IMR-90 (cell line): ENCODE measurements around the gene TFDP2. TPM values are rescaled to one million over a fixed set of nuclear protein-coding genes. Genes with fewer than 3 reads are reported as not detected.

Experiments used
- ATAC-seq: fragments of 200-7000 bp; cut with Tn5 transposase; 2 replicates; pipeline ENCODE4 v1.9.1; 2020; ENCODE audit warnings: low read depth, mild to moderate bottlenecking, moderate library complexity
- BruUV-seq: library from RNA; stranded (reverse); fragments of 400-500 nt; replicated peaks from 2 replicates; lab custom pipeline; 2021; lab: Mats Ljungman, UMichigan
- CTCF ChIA-PET: fragments of 300-600 bp; formaldehyde crosslinking; extraction: SDS; loops from one replicate; lab custom pipeline; 2021; ENCODE audit warnings: antibody characterized with exemption; lab: Yijun Ruan, JAX
- POLR2A ChIA-PET: fragments of 300-600 bp; sonication (Branson Sonifier 250); formaldehyde crosslinking; loops from one replicate; lab custom pipeline; 2022; ENCODE audit warnings: antibody characterized with exemption; ENCODE audit not compliant: unreplicated experiment; lab: Charles Lee
- DNase-seq: peaks from one replicate; pipeline ENCODE4 v3.0.0; 2013
- H2AFZ ChIP-seq: replicated peaks from 2 replicates; pipeline ENCODE3; 2013; ENCODE audit warnings: low read length, mild to moderate bottlenecking; ENCODE audit not compliant: poor library complexity
- H2AK5ac ChIP-seq: 2 replicates; pipeline ENCODE4 v1.6.1; 2013; ENCODE audit warnings: low read depth, low read length, inconsistent platforms
- H2AK9ac ChIP-seq: replicated peaks from 2 replicates; pipeline ENCODE3; 2013; ENCODE audit warnings: mild to moderate bottlenecking, low read depth, low read length, moderate library complexity; ENCODE audit not compliant: poor library complexity
- H2BK120ac ChIP-seq: 2 replicates; pipeline ENCODE4 v1.6.1; 2013; ENCODE audit warnings: low read depth, low read length, inconsistent platforms
- H2BK15ac ChIP-seq: 3 replicates; pipeline ENCODE4 v1.6.1; 2013; ENCODE audit warnings: low read depth, low read length, inconsistent platforms
- H2BK20ac ChIP-seq: 2 replicates; pipeline ENCODE4 v1.6.1; 2013; ENCODE audit warnings: low read depth, mild to moderate bottlenecking, inconsistent platforms, low read length, moderate library complexity
- H2BK5ac ChIP-seq: 2 replicates; pipeline ENCODE4 v1.6.1; 2013; ENCODE audit warnings: mild to moderate bottlenecking, low read depth, low read length, inconsistent platforms; ENCODE audit not compliant: poor library complexity, severe bottlenecking
- H3K14ac ChIP-seq: replicated peaks from 2 replicates; pipeline ENCODE4 v1.6.1; 2013; ENCODE audit warnings: low read depth, low read length, inconsistent platforms
- H3K18ac ChIP-seq: 2 replicates; pipeline ENCODE4 v1.6.1; 2013; ENCODE audit warnings: low read depth, low read length, control low read depth
- H3K23ac ChIP-seq: 2 replicates; pipeline ENCODE4 v1.6.1; 2013; ENCODE audit warnings: low read depth, low read length, inconsistent platforms
- H3K27ac ChIP-seq: 2 replicates; pipeline ENCODE4 v1.5.1; 2013; ENCODE audit warnings: mild to moderate bottlenecking, control low read depth, low read length; ENCODE audit not compliant: insufficient read depth
- H3K27me3 ChIP-seq: 2 replicates; pipeline ENCODE4 v1.6.1; 2013; ENCODE audit warnings: low read length; ENCODE audit not compliant: control insufficient read depth, insufficient read depth
- H3K36me3 ChIP-seq: 2 replicates; pipeline ENCODE4 v1.6.1; 2013; ENCODE audit warnings: low read length, mixed read lengths; ENCODE audit not compliant: control insufficient read depth, insufficient read depth
- H3K4ac ChIP-seq: 2 replicates; pipeline ENCODE4 v1.6.1; 2013; ENCODE audit warnings: low read depth, low read length, inconsistent platforms
- H3K4me1 ChIP-seq: 2 replicates; pipeline ENCODE4 v1.6.1; 2013; ENCODE audit warnings: low read length, mixed read lengths; ENCODE audit not compliant: control insufficient read depth, insufficient read depth
- H3K4me2 ChIP-seq: 2 replicates; pipeline ENCODE4 v1.6.1; 2013; ENCODE audit warnings: low read depth, mild to moderate bottlenecking, control low read depth, low read length, moderate library complexity
- H3K4me3 ChIP-seq: 2 replicates; pipeline ENCODE4 v1.5.1; 2013; ENCODE audit warnings: low read depth, mild to moderate bottlenecking, control low read depth, low read length, moderate library complexity; ENCODE audit not compliant: insufficient read depth
- H3K56ac ChIP-seq: 2 replicates; pipeline ENCODE4 v1.6.1; 2013; ENCODE audit warnings: low read length, inconsistent platforms; ENCODE audit not compliant: insufficient read depth; ENCODE audit errors: extremely low read depth
- H3K79me1 ChIP-seq, 2 experiments: 2 replicates each; pipeline ENCODE4 v1.6.1; 2013; ENCODE audit warnings: low read length in 2 of 2, inconsistent platforms in 1 of 2, low read depth in 1 of 2
- H3K9ac ChIP-seq: 2 replicates; pipeline ENCODE4 v1.6.1; 2013; ENCODE audit warnings: low read depth, low read length, control low read depth
- H3K9me1 ChIP-seq: 2 replicates; pipeline ENCODE4 v1.6.1; 2013; ENCODE audit warnings: low read length, inconsistent platforms; ENCODE audit not compliant: insufficient read depth
- H3K9me3 ChIP-seq: 2 replicates; pipeline ENCODE4 v1.6.1; 2013; ENCODE audit warnings: low read length; ENCODE audit not compliant: control insufficient read depth, insufficient read depth
- H4K20me1 ChIP-seq: 2 replicates; pipeline ENCODE4 v1.6.1; 2013; ENCODE audit warnings: low read length, inconsistent platforms; ENCODE audit not compliant: insufficient read depth
- H4K5ac ChIP-seq: 2 replicates; pipeline ENCODE4 v1.6.1; 2013; ENCODE audit warnings: mild to moderate bottlenecking, low read depth, low read length, control low read depth
- H4K8ac ChIP-seq, 2 experiments: 2 replicates each; pipeline ENCODE4 v1.6.1; 2013; ENCODE audit warnings: low read depth in 2 of 2, low read length in 2 of 2, control low read depth in 1 of 2, inconsistent platforms in 1 of 2
- H4K91ac ChIP-seq: 2 replicates; pipeline ENCODE4 v1.6.1; 2013; ENCODE audit warnings: low read depth, low read length, inconsistent platforms; ENCODE audit not compliant: insufficient read depth
- BHLHE40 ChIP-seq: fragments of 150-350 bp; IDR thresholded peaks from 2 replicates; pipeline ENCODE4 v1.6.1; 2016; ENCODE audit warnings: mild to moderate bottlenecking, low read depth, low read length
- CEBPB ChIP-seq: IDR thresholded peaks from 2 replicates; pipeline ENCODE4 v1.6.1; 2012; ENCODE audit warnings: low read depth, low read length, improper control_type of control experiment
- CHD1 ChIP-seq: IDR thresholded peaks from 2 replicates; pipeline ENCODE4 v1.6.1; 2012; ENCODE audit warnings: low read depth, low read length, improper control_type of control experiment
- CTCF ChIP-seq: conservative IDR thresholded peaks from 2 replicates; pipeline ENCODE4 v1.5.1; 2012; ENCODE audit warnings: mild to moderate bottlenecking, low read depth, low read length, improper control_type of control experiment
- ELK1 ChIP-seq: fragments of 150-350 bp; IDR thresholded peaks from 2 replicates; pipeline ENCODE4 v1.6.1; 2016; ENCODE audit warnings: low read depth, mild to moderate bottlenecking, low read length, moderate library complexity, borderline replicate concordance
- FOS ChIP-seq: fragments of 150-350 bp; IDR thresholded peaks from 2 replicates; pipeline ENCODE4 v1.6.1; 2016; ENCODE audit warnings: low read depth, low read length
- MAFK ChIP-seq: IDR thresholded peaks from 2 replicates; pipeline ENCODE4 v1.6.1; 2012; ENCODE audit warnings: low read depth, low read length, improper control_type of control experiment
- MAZ ChIP-seq: IDR thresholded peaks from 2 replicates; pipeline ENCODE4 v1.6.1; 2012; ENCODE audit warnings: low read depth, mild to moderate bottlenecking, low read length, improper control_type of control experiment, moderate library complexity, borderline replicate concordance
- MXI1 ChIP-seq: IDR thresholded peaks from 2 replicates; pipeline ENCODE4 v1.6.1; 2012; ENCODE audit warnings: low read depth, mild to moderate bottlenecking, low read length, moderate library complexity, borderline replicate concordance
- NFE2L2 ChIP-seq: fragments of 150-350 bp; IDR thresholded peaks from 2 replicates; pipeline ENCODE4 v1.6.1; 2016; ENCODE audit warnings: low read depth, mild to moderate bottlenecking, low read length
- POLR2A ChIP-seq: IDR thresholded peaks from 2 replicates; pipeline ENCODE4 v1.6.1; 2012; ENCODE audit warnings: mild to moderate bottlenecking, low read depth, low read length
- RAD21 ChIP-seq: IDR thresholded peaks from 2 replicates; pipeline ENCODE4 v1.6.1; 2012; ENCODE audit warnings: low read length, improper control_type of control experiment
- RCOR1 ChIP-seq: IDR thresholded peaks from 2 replicates; pipeline ENCODE4 v1.6.1; 2012; ENCODE audit warnings: mild to moderate bottlenecking, low read length, improper control_type of control experiment; ENCODE audit not compliant: insufficient replicate concordance
- RFX5 ChIP-seq: IDR thresholded peaks from 2 replicates; pipeline ENCODE4 v1.8.0; 2012; ENCODE audit warnings: low read depth, mild to moderate bottlenecking, low read length, moderate library complexity
- SMC3 ChIP-seq: fragments of 150-350 bp; IDR thresholded peaks from 2 replicates; pipeline ENCODE4 v1.6.1; 2016; ENCODE audit warnings: low read depth, mild to moderate bottlenecking, antibody characterized with exemption, low read length, moderate library complexity
- USF2 ChIP-seq: fragments of 150-350 bp; IDR thresholded peaks from 2 replicates; pipeline ENCODE4 v1.6.1; 2017; ENCODE audit warnings: mild to moderate bottlenecking, antibody characterized with exemption, low read length, low read depth
- WGBS, 2 experiments: methylation state at CpG; one replicate each; pipeline versions ENCODE4 v1.1.5 to v1.1.7; 2013; ENCODE audit warnings: missing lambda C conversion rate in 2 of 2; ENCODE audit not compliant: insufficient read length in 1 of 2; ENCODE audit errors: extremely low coverage in 2 of 2; 5-methylcytosine and 5-hydroxymethylcytosine counted together
- dilution Hi-C: fragments of 300-500 bp; cut with HindIII; formaldehyde crosslinking; loops from one replicate; pipeline ENCODE4 v1.14.3; 2018; ENCODE audit warnings: low sequenced_read_pairs; ENCODE audit not compliant: unreplicated experiment
- in situ Hi-C: fragments of 300-500 bp; cut with MboI; formaldehyde crosslinking; loops from 3 replicates; pipeline ENCODE4 v1.14.3; 2019; ENCODE audit warnings: low sequenced_read_pairs, inconsistent platforms, mixed read lengths
- intact Hi-C: fragments of 100-400 bp; cut with micrococcal nuclease; formaldehyde crosslinking; loops from 2 replicates; pipeline ENCODE4 v1.10.0; 2022
- polyA plus RNA-seq, 3 experiments: library from polyadenylated mRNA; depleted of rRNA; stranded (reverse); fragments of >200 nt; gene quantifications; 2 replicates each; pipeline ENCODE4 v1.2.3, GENCODE V29; 2012; ENCODE audit warnings: low replicate concordance in 1 of 3
- total RNA-seq: library from RNA; depleted of rRNA; stranded (reverse); fragments of >200 nt; gene quantifications from 2 replicates; pipeline ENCODE4 v1.2.3, GENCODE V29; 2012

Gene TFDP2
- total and polyA plus RNA-seq, 2 of the 4 experiments (the other 2 are of a cell fraction), result 10.7 to 23.7 TPM

- DNase-seq (no peak), ATAC-seq (no peak)
- Histone ChIP-seq H4K91ac (no peak overlapping the region), H3K4me3 (no peak overlapping the region), H3K23ac (no peak overlapping the region), H3K4ac (no peak overlapping the region), H2AFZ (no peak overlapping the region), H3K36me3 (peaks cover 12% of the 10 kb centered on the region), H3K56ac (no peak overlapping the region), H3K4me2 (no peak overlapping the region), H4K5ac (no peak overlapping the region), H3K9me3 (no peaks in the 10 kb centered on the region), H3K79me1 (no peaks in the 10 kb centered on the region), H2AK9ac (no peak overlapping the region), H3K14ac (no peak overlapping the region), H3K9me1 (no peaks in the 10 kb centered on the region), H2BK20ac (no peak overlapping the region), H4K8ac (no peak overlapping the region), H4K20me1 (no peaks in the 10 kb centered on the region), H3K27me3 (no peaks in the 10 kb centered on the region), H3K9ac (no peak overlapping the region), H3K18ac (no peak overlapping the region), H2BK15ac (no peak overlapping the region), H3K4me1 (no peaks in the 10 kb centered on the region), H2BK5ac (no peak overlapping the region), H3K27ac (no peak overlapping the region), H2AK5ac (no peak overlapping the region), H2BK120ac (no peak overlapping the region)
- CTCF ChIA-PET, result interaction anchor here (1.3 kb wide), 1 partner anchor 12 kb away, joined by 7 read pairs; no protein-coding TSS in a partner anchor
- in situ Hi-C loops (no loop called here), dilution Hi-C loops (no loop called here), intact Hi-C loops (no loop called here)
- POLR2A ChIA-PET, result interaction anchor here (0.7 kb wide), 1 partner anchor 16 kb away, joined by 4 read pairs; no protein-coding TSS in a partner anchor
- TF ChIP-seq RFX5 (no peak), MAFK (no peak), USF2 (no peak), NFE2L2 (no peak), CHD1 (no peak), SMC3 (no peak), CEBPB (no peak), CTCF (no peak), MAZ (no peak), MXI1 (no peak), BHLHE40 (no peak), RCOR1 (no peak), FOS (no peak), POLR2A (no peak), ELK1 (no peak), RAD21 (no peak)
- 90% methylated on average over 4 of the region's 15 CpGs; no CpG with 5 or more reads in 1 of the 2 experiments for WGBS, 2 experiments
- no TSS peak for BruUV-seq
These were observed 220.6 kb downstream of the TFDP2 start for GRCh38 chr3:141928631-141929270.
